GM18502 (cell line): Measurements from ENCODE around the gene SPATS2.
"Not testable (repeated sequence)": the region's sequence is repeated elsewhere in the genome, so short reads cannot be mapped to it uniquely, and the experiment has no call there.

Source experiments
- ATAC-seq: cut with Tn5 transposase; IDR thresholded peaks from one replicate; pipeline ENCODE4 v1.9.1; 2021; ENCODE audit warnings: mild to moderate bottlenecking; ENCODE audit not compliant: unreplicated experiment, poor library complexity

SPATS2 gene

DNA sequence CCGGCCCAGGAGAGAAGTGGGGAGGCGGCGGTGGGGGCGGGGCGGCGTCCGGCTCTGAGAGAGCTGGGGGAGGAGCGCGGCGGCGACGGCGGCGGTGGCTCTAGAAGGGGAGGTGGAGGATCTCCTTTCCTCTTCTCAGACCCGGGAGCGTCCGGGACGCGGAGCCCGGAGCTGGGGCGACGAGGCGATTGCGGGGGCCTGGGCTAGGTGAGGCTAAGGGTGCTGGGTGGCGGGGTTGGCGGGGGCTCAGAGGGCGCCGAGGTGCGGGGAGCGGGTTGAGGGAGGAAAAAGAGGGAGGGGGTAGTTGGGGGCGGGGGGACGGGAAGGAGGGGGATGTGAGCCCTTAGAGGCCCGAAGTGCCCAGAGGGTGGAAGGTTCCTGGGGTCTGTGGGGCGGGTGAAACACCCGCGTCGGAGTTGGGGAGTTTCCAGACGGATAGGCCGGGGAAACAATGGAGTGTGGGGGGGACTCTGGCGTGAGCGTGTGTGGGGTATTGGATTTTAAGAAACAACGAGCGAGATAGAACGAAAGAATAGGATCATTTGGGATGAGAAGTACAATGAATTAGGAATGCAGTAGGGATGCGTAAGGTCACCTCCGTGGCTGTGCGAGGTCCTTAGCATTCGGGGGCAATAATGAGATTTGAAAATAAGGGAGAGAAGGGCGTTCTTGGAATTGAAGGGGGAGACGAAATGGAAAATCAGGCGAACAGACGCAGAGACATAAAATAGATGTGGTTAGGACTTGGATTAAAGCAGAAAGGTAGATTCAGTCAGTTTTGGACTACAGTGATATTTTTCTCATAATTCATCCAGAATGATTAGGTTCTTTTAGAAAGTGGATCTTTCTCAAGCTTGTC, at the start of gene SPATS2:
SPATS2 (plus strand) TSS at position 82 of the 859 bp plus-strand sequence. CDS start 93,551 bp downstream, outside the sequence.
- no peak for ATAC-seq

DNA sequence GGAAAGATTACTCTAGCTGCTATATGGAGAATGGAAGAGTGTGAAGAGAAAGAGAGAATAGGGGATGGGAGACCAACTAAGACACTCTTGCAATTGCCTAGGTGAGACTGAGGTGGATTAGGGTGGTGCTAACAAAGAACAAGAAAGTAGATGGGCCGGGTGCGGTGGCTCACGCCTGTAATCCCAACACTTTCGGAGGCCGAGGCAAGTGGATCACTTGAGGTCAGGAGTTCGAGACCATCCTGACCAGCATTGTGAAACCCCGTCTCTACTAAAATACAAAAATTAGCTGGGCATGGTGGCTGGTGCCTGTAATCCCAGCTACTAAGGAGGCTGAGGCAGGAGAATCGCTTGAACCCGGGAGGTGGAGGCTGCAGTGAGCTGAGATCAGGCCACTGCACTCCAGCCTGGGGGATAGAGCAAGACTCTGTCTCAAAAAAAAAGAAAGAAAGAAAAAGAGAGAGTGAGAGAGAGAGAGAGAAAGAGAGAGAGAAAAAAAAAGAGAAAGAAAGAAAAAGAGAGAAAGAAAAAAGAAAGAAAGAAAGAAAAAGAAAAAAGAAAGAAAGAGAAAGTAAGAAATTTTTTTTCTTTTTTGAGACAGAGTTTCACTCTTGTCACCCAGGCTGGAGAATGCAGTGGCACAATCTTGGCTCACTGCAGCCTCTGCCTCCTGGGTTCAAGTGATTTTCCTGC, 46.7 kb upstream of the SPATS2 start:
- not testable (repeated sequence) for ATAC-seq

DNA sequence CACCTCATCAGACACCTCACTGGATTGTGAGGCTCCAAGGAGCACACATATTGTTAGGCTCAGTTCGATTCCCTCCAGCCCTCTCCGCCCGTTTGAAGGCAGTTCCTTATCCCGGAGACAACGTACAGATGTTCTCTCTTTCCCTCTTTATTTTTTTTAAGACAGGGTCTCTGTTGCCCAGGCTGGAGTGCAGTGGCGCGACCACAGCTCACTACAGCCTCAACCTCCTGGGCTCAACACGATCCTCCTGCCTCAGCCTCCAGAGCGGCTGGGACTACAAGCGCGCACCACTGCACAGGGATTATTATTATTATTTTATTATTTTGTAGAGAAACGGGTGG, 44.9 kb upstream of the SPATS2 start:
- no peak for ATAC-seq

DNA sequence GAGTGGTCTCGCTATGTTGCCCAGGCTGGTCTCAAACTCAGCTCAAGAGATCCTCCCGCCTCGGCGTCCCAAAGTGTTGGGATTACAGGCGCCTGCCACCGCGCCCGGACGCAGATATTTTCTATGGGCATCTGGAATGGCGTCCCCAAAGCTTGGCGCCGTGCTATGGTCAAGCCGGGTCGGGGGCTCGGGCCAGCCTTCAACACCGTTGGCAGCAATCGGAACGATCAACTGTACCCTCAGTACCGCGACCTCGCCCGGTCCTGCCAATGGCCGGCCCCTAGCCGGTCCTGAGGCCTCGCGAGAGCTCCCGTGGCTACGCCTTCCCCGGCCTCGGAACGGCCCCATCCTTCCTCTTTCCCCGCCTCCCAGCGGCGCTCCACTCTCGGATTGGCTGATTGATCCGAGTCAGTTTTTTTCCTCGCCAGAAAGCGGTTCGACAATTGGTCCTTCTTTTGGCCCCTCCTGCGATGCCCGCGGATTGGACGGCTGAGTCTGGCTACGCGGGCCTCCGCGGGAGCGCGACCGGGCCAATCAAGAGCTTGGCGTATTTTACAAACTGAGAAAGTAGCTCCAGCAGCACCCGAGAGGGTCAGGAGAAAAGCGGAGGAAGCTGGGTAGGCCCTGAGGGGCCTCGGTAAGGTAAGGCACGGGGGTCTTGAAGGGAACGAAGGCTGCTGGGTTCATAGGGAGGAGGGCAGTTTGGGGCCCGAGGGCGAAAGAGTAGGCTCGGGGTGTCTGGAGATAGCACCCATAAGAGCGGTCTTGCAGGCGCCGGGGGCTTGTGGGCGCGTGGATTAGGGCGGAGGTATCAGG, 44.3 kb upstream of the SPATS2 start, which contains the start of gene TROAP:
TROAP (plus strand) TSS at position 548 of the 816 bp plus-strand sequence. CDS start 354 bp downstream, outside the sequence.
- ATAC-seq, result peak; percentile 97

DNA sequence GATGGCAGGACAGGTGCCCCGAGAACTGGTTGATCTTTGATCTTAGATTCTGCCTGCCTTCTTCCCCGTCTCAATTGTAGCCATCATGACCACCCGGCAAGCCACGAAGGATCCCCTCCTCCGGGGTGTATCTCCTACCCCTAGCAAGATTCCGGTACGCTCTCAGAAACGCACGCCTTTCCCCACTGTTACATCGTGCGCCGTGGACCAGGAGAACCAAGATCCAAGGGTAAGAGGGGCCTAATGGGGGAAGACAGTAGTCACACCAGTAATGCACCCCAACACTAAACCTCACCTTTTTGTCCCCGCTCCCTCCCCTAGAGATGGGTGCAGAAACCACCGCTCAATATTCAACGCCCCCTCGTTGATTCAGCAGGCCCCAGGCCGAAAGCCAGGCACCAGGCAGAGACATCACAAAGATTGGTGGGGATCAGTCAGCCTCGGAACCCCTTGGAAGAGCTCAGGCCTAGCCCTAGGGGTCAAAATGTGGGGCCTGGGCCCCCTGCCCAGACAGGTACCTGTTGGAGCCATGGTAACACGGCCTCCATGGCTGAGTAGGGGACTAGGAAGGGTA, 43.7 kb upstream of the SPATS2 start:
- ATAC-seq, result no peak

DNA sequence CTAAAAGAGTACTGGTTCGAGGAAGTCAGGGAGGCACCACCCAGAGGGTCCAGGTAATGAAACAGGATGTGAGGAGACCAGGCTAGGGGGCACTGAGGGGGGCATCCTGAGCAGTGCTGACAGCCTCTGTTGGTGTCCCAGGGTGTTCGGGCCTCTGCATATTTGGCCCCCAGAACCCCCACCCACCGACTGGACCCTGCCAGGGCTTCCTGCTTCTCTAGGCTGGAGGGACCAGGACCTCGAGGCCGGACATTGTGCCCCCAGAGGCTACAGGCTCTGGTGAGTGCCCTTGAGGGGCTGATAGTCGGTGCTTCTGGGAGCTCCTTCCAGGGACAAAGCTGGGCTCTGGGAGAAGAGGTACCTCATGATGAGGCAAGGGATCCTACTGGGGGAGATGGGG, 41.7 kb upstream of the SPATS2 start:
- ATAC-seq, result no peak

DNA sequence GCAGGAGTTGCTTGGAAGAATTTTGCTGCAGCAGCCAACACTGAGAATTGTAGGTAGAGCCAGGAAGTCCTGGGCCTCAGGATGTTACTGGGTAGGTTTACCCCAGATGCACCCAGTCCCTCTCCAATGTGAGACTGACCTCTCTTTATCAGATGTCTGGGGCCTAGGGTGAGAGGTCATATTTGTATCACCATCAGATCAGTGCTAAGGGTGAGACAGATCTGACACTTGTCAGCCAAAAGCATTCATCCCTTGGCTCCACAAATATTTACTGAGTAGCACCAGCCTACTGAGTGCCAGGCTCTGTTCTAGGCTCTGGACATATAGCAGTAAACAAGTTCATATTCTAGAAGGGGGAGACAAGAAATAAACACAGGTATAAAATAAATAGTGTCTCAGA, 39.9 kb upstream of the SPATS2 start:
- ATAC-seq, result no peak

DNA sequence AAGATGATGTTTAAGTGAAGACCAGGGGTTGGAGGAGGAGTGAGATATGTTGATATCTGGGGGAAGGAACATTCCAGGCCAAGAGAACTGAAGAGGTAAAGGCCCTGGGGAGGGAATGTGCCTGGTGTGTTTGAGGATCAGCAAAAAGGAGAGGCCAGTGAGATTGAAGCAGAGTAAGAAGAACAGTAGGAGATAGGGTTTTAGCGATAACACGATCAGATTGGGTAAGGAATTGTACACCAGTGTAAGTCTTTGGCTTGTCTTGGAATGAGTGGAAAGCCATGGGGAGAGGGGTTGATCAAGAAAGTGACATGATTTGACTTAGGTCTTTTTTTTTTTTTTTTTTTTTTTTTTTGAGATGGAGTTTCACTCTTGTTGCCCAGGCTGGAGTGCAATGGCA, 39.4 kb upstream of the SPATS2 start:
- ATAC-seq, result no peak

DNA sequence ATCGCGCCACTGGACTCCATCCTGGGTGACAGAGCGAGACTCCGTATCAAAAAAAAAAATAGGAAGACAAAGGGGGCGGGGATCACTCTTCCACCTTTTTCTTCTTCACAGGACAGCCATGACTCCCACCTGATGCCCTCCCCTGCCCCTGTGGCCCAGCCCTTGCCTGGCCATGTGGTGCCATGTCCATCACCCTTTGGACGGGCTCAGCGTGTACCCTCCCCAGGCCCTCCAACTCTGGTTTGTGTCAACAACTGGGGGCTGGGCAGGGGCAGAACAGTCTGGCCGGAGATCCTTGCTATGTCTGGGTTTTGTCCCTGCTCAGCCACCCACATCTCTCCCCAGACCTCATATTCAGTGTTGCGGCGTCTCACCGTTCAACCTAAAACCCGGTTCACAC, 38.4 kb upstream of the SPATS2 start:
- ATAC-seq, result no peak

DNA sequence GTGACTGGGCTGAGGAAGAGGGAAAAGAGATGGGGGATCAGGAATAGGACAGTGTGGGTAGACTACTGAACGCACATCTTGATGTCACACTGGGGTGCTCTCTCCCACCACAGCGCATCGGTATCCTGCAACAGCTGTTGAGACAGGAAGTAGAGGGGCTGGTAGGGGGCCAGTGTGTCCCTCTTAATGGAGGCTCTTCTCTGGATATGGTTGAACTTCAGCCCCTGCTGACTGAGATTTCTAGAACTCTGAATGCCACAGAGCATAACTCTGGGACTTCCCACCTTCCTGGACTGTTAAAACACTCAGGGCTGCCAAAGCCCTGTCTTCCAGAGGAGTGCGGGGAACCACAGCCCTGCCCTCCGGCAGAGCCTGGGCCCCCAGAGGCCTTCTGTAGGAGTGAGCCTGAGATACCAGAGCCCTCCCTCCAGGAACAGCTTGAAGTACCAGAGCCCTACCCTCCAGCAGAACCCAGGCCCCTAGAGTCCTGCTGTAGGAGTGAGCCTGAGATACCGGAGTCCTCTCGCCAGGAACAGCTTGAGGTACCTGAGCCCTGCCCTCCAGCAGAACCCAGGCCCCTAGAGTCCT, 37.1 kb upstream of the SPATS2 start:
- ATAC-seq, result no peak

DNA sequence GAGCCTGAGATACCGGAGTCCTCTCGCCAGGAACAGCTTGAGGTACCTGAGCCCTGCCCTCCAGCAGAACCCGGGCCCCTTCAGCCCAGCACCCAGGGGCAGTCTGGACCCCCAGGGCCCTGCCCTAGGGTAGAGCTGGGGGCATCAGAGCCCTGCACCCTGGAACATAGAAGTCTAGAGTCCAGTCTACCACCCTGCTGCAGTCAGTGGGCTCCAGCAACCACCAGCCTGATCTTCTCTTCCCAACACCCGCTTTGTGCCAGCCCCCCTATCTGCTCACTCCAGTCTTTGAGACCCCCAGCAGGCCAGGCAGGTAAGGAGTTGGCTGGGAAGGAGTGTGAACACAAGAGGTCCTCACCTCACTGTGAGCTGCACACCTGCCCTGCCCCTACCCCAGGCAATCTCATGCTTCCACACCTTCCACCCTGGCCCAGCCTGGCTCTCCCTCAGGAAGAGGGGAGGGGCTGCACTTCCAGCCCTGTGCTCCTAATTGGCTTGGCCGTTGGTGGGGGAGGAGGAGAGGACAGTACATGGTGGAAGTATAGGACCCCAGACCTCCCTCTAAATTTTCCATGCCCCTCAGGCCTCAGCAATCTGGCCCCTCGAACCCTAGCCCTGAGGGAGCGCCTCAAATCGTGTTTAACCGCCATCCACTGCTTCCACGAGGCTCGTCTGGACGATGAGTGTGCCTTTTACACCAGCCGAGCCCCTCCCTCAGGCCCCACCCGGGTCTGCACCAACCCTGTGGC, 36.5 kb upstream of the SPATS2 start:
- ATAC-seq, result no peak

DNA sequence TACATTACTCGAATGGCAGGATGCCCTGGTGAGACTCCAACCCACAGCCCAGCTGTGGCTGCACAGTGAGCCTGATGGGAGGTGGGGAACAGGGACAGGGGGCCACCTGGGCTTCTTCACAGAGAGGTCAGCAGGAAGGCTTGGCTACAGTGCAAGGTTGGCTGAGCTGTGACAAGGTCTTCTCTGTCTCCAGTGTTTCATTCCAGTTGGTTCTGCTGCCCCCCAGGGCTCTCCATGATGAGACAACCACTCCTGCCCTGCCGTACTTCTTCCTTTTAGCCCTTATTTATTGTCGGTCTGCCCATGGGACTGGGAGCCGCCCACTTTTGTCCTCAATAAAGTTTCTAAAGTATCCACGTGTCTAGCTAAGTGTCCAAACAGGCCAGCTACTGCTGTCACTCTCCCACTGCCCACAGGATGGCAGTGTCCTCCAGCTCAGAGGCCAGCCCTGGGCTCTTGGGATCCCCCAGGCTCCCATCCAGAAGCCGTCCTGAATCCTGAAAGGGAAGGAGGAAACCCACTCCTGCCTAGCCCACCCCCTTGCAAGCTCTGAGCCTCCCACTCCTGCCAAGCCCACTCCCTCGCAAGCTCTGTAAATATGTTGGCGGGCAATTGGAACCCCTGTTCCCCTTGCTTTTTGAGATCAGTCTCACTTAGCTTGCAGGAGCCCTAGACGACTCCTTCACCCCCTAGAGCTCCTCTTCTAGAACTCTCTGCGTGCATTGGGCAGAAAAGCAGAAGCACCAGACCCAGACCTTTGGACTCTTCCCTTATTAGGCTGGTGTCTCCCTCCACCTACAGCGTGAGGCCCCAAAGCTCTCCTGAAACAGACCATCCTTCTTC, 35.7 kb upstream of the SPATS2 start:
- ATAC-seq, result no peak

DNA sequence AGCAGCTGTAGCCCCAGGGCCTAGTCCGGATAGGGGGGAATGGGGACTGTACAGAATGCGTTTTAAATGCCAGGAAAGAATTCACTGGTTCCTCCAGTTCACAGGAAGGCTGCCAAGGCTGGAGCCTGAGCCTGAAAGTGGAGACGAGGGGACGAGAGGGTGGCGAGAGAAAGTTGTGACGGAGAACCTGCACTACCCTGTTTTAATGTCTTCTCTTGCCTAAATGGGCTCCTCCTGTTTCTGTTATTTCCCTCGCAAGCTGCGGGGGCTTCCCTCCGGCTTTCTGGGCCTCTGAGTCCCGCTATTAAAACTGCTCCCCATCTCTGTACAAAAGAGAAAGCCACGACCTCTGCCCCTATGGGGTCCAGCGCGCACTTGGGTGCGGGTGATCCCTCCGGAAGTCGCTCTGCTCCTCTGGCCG, 34.8 kb upstream of the SPATS2 start:
- ATAC-seq, result no peak

DNA sequence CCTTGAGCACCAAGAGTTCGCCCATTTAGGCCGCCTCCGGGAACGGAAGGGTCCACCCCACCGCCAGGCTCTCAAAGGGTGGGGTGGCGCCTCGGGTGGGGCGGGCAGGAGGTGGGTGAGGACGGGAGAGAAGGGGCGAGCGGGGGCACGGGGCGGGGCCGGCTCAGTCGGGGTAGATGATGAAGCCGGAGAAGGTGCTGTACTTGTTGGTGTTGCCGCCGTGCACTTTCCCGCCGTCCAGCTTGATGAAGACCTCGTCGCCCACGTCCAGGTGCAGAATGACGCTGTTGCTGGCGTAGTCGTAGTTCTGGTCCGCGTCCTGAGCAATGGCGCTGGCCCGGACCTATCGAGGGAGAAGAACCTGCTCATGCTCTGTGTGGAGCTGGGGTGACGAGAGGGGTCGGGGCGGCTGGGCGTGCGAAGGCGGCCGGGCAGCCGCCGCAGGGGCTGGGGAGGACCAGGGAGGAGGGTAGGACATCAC, 34.3 kb upstream of the SPATS2 start:
- ATAC-seq, result no peak

DNA sequence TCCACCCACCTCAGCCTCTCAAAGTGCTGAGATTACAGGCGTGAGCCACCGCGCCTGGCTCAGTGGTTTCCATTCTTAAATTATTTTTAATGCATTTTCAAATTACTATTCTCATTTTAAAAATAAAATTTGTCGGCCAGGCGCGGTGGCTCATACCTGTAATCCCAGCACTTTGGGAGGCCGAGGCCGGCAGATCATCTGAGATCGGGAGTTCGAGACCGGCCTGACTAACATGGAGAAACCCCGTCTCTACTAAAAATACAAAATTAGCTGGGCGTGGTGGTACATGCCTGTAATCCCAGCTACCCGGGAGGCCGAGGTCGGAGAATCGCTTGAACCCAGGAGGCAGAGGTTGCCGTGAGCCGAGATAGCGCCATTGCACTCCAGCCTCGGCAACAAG, 33.5 kb upstream of the SPATS2 start:
- not testable (repeated sequence) for ATAC-seq

DNA sequence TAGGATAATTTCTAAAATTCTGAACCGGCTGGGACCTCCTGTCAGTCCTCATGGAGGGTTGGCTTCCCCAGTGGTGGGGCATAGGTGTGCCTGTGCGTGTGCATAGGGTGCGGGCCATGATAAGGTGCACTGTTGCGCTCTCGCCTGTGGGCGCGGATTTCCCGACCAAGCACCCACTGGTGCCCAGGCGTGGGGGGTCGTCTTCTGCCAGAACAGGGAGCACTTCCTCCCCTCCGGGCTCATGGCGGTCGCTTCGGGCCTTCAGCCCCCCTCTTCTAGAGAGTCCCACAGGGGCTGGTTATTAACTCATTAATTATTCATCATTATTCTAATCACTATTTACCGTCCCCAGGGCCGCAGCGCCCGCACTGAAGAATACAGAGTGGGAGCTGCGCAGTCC, 33.0 kb upstream of the SPATS2 start:
- ATAC-seq, result no peak

DNA sequence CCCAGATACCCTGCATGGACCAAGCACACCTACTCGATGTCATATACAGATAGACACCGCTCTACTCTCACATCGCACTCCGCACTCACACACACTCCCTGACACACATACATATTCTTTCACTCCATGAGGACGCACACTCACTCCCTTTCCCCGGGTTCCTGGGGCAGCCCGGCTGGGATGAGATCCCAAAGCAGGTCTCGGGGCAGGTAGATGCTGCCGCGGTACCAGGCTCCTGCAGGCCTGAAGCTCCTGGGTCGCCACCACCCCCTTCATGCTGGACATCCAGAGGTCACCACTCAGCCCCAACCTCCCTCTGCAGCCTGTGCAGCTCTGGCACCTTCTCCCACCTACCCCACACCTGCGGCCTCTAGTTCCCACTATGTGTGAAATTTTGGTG, 32.6 kb upstream of the SPATS2 start:
- ATAC-seq, result no peak
